Cardiac muscle cell (in vitro differentiated cells and primary cell): ENCODE measurements around the gene HYLS1. TPM values are rescaled to one million over a fixed set of nuclear protein-coding genes. Genes with fewer than 3 reads are reported as not detected.

ENCODE experiments used
- DNase-seq, 2 donors: peaks; one replicate each; pipeline versions ENCODE4 v3.0.0 to v3.0.0-alpha.2; 2010 to 2017; ENCODE audit warnings: low read depth in 1 of 2, low spot score in 1 of 2
- H3K27ac ChIP-seq: fragments of 200-600 bp; sonication (generic); 2 replicates; pipeline ENCODE4 v1.5.1; 2016
- H3K27me3 ChIP-seq: fragments of 200-600 bp; sonication (generic); 2 replicates; pipeline ENCODE4 v1.6.0; 2016; ENCODE audit warnings: control low read depth
- H3K36me3 ChIP-seq: fragments of 200-600 bp; sonication (generic); 2 replicates; pipeline ENCODE4 v1.5.1; 2016; ENCODE audit warnings: control low read depth
- H3K4me1 ChIP-seq: fragments of 200-600 bp; sonication (generic); 2 replicates; pipeline ENCODE4 v1.8.1; 2017; ENCODE audit warnings: low read depth, mild to moderate bottlenecking, mixed run types
- H3K4me3 ChIP-seq: fragments of 200-600 bp; sonication (generic); 2 replicates; pipeline ENCODE4 v1.5.1; 2016; ENCODE audit warnings: mild to moderate bottlenecking
- H3K9me3 ChIP-seq: fragments of 200-600 bp; sonication (generic); 2 replicates; pipeline ENCODE4 v1.5.1; 2017; ENCODE audit warnings: low read depth, mild to moderate bottlenecking, control low read depth
- CTCF ChIP-seq: IDR thresholded peaks from 2 replicates; pipeline ENCODE4 v1.5.1; 2012; ENCODE audit warnings: low read depth, mild to moderate bottlenecking, low read length
- polyA plus RNA-seq: library from polyadenylated mRNA; unstranded; fragments of >200 nt; fragmentation: Nextera tagmentation; extraction: Ambion mirVana; gene quantifications from 2 replicates; pipeline ENCODE4 v1.2.1, GENCODE V29; 2016
- total RNA-seq: library from RNA; depleted of rRNA; stranded (reverse); fragments of >200 nt; gene quantifications from 2 replicates; pipeline ENCODE4 v1.2.3, GENCODE V29; 2016

HYLS1 gene
- total and polyA plus RNA-seq, 2 experiments from 2014 or later = 3.3 to 4.8 TPM

GRCh38 chr11:125892994-125893393, 5.5 kb downstream of the HYLS1 start:
- no peaks in the 10 kb centered on the region for H3K9me3 ChIP-seq
- peaks cover 11% of the 10 kb centered on the region for H3K36me3 ChIP-seq
- DNase-seq = no peak
- no peaks in the 10 kb centered on the region for H3K27me3 ChIP-seq
- no peak overlapping the region for H3K27ac ChIP-seq
- no peak for TF ChIP-seq CTCF
- no peak overlapping the region for H3K4me3 ChIP-seq
- H3K4me1 ChIP-seq = no peaks in the 10 kb centered on the region

- peaks cover 7% of the 10 kb centered on the region for H3K4me1 ChIP-seq
- DNase-seq = no peak
- peak overlapping the region; percentile 90 for H3K4me3 ChIP-seq
Measured at GRCh38 chr11:125901872-125902271, 14.4 kb downstream of the HYLS1 start.

GRCh38 chr11:125902277-125902926, 14.9 kb downstream of the HYLS1 start:
- no peak for DNase-seq
- peak overlapping the region; percentile 90 for H3K4me3 ChIP-seq
- H3K36me3 ChIP-seq = no peaks in the 10 kb centered on the region
- no peak for TF ChIP-seq CTCF
- peaks cover 12% of the 10 kb centered on the region for H3K27me3 ChIP-seq
- H3K9me3 ChIP-seq = no peaks in the 10 kb centered on the region
- H3K4me1 ChIP-seq = peaks cover 7% of the 10 kb centered on the region
- peak overlapping the region; percentile 64 for H3K27ac ChIP-seq

More at GRCh38 chr11:125901872-125902271, 14.4 kb downstream of the HYLS1 start:
- no peaks in the 10 kb centered on the region for H3K36me3 ChIP-seq
- H3K27me3 ChIP-seq = peaks cover 12% of the 10 kb centered on the region
- H3K9me3 ChIP-seq = no peaks in the 10 kb centered on the region
- H3K27ac ChIP-seq = no peak overlapping the region
- no peak for TF ChIP-seq CTCF

- TF ChIP-seq CTCF = no peak
- H3K36me3 ChIP-seq = no peaks in the 10 kb centered on the region
- peaks cover 12% of the 10 kb centered on the region for H3K27me3 ChIP-seq
- peaks cover 7% of the 10 kb centered on the region for H3K4me1 ChIP-seq
- DNase-seq = peak; percentile 84 to 90
- H3K4me3 ChIP-seq = peak within 1 kb of the TSS; percentile 90
- peak within 1 kb of the TSS; percentile 64 for H3K27ac ChIP-seq
- no peaks in the 10 kb centered on the region for H3K9me3 ChIP-seq
Measured at GRCh38 chr11:125902927-125903710, 15.7 kb downstream of the HYLS1 start, which contains the start of gene PUS3. Gene PUS3, minus strand, starts transcription at chr11:125903206. Its CDS starts 6,922 bp downstream, at chr11:125896284.

GRCh38 chr11:125903711-125904659, 16.5 kb downstream of the HYLS1 start, which contains the start of gene DDX25:
Gene DDX25, plus strand, starts transcription at chr11:125904508. Its CDS starts 10 bp downstream, at chr11:125904518.
- H3K9me3 ChIP-seq = no peaks in the 10 kb centered on the region
- H3K36me3 ChIP-seq = no peaks in the 10 kb centered on the region
- peak within 1 kb of the TSS; percentile 90 for H3K4me3 ChIP-seq
- no peak for TF ChIP-seq CTCF
- H3K27ac ChIP-seq = no peak within 1 kb of the TSS
- H3K27me3 ChIP-seq = peaks cover 12% of the 10 kb centered on the region
- peaks cover 7% of the 10 kb centered on the region for H3K4me1 ChIP-seq
- DNase-seq = peak in 1 of 2 donors; percentile 69
